GM23338 (cell line): Measurements from ENCODE around the gene ASPDH. TPM values are rescaled to one million over a fixed set of nuclear protein-coding genes. Genes with fewer than 3 reads are reported as not detected.

Experiments used
- ATAC-seq: fragments of 200-7000 bp; cut with Tn5 transposase; 3 replicates; pipeline ENCODE4 v1.9.1; 2020
- DNase-seq: peaks from one replicate; pipeline ENCODE4 v3.0.0-alpha.2; 2015; ENCODE audit warnings: low spot score
- H2AFZ ChIP-seq: fragments of 200-600 bp; sonication (generic); 2 replicates; pipeline ENCODE4 v1.8.0; 2016; ENCODE audit warnings: antibody characterized with exemption, mild to moderate bottlenecking, moderate library complexity
- H3F3A ChIP-seq: fragments of 200-600 bp; sonication (generic); replicated peaks from 2 replicates; pipeline ENCODE4 v1.8.0; 2017; ENCODE audit warnings: antibody characterized with exemption, mixed run types, low read depth
- H3K27ac ChIP-seq: fragments of 200-600 bp; sonication (generic); 2 replicates; pipeline ENCODE4 v1.6.1; 2016; ENCODE audit warnings: low read depth
- H3K27me3 ChIP-seq: fragments of 200-600 bp; sonication (generic); 2 replicates; pipeline ENCODE4 v1.8.0; 2016; ENCODE audit warnings: mild to moderate bottlenecking, mixed run types, moderate library complexity; ENCODE audit not compliant: insufficient read depth
- H3K36me3 ChIP-seq: fragments of 200-600 bp; sonication (generic); 2 replicates; pipeline ENCODE4 v1.8.0; 2016; ENCODE audit warnings: mild to moderate bottlenecking; ENCODE audit not compliant: insufficient read depth
- H3K4me1 ChIP-seq: fragments of 200-600 bp; sonication (generic); 2 replicates; pipeline ENCODE4 v1.8.0; 2016; ENCODE audit warnings: mild to moderate bottlenecking, moderate library complexity; ENCODE audit not compliant: insufficient read depth
- H3K4me2 ChIP-seq: fragments of 200-600 bp; sonication (generic); 2 replicates; pipeline ENCODE4 v1.7.1; 2017; ENCODE audit warnings: mixed run types
- H3K4me3 ChIP-seq: fragments of 200-600 bp; sonication (generic); 2 replicates; pipeline ENCODE4 v1.6.1; 2016; ENCODE audit warnings: mixed run types
- H3K79me2 ChIP-seq: fragments of 200-600 bp; sonication (generic); replicated peaks from 2 replicates; pipeline ENCODE4 v1.8.0; 2017; ENCODE audit warnings: mild to moderate bottlenecking; ENCODE audit not compliant: insufficient read depth
- H3K9me2 ChIP-seq: fragments of 200-600 bp; sonication (generic); 2 replicates; pipeline ENCODE4 v1.8.0; 2017; ENCODE audit not compliant: insufficient read depth
- H4K20me1 ChIP-seq: fragments of 200-600 bp; sonication (generic); replicated peaks from 2 replicates; pipeline ENCODE4 v1.8.0; 2017; ENCODE audit warnings: mild to moderate bottlenecking; ENCODE audit not compliant: insufficient read depth
- H3K27ac Mint-ChIP-seq: 2 replicates; pipeline ENCODE4 v1.8.0; 2020; ENCODE audit warnings: inconsistent platforms, mild to moderate bottlenecking, moderate library complexity, mixed read lengths
- H3K27me3 Mint-ChIP-seq: 3 replicates; pipeline ENCODE4 v1.8.0; 2022; ENCODE audit warnings: low read depth, mild to moderate bottlenecking, moderate library complexity, mixed read lengths, inconsistent platforms; ENCODE audit not compliant: insufficient read depth, poor library complexity
- H3K36me3 Mint-ChIP-seq: 3 replicates; pipeline ENCODE4 v1.8.0; 2021; ENCODE audit warnings: low read depth, mild to moderate bottlenecking, inconsistent platforms, moderate library complexity, mixed read lengths
- H3K4me1 Mint-ChIP-seq: 3 replicates; pipeline ENCODE4 v1.8.0; 2020; ENCODE audit warnings: mild to moderate bottlenecking, inconsistent platforms, mixed read lengths
- H3K4me3 Mint-ChIP-seq: 3 replicates; pipeline ENCODE4 v1.8.0; 2021; ENCODE audit warnings: moderate library complexity, mild to moderate bottlenecking, inconsistent platforms, mixed read lengths
- H3K9me3 Mint-ChIP-seq: 3 replicates; pipeline ENCODE4 v1.8.0; 2020; ENCODE audit warnings: moderate library complexity, mild to moderate bottlenecking, inconsistent platforms, mixed read lengths
- EZH2phosphoT487 ChIP-seq: fragments of 200-600 bp; sonication (generic); IDR thresholded peaks from one replicate; pipeline ENCODE4 v1.8.1; 2018; ENCODE audit warnings: antibody characterized with exemption; ENCODE audit not compliant: unreplicated experiment
- JUNB ChIP-seq: IDR thresholded peaks from one replicate; pipeline ENCODE4 v1.6.1; 2016; ENCODE audit warnings: antibody characterized with exemption; ENCODE audit not compliant: unreplicated experiment
- NANOG ChIP-seq: IDR thresholded peaks from 2 replicates; pipeline ENCODE4 v1.6.1; 2016; ENCODE audit warnings: antibody characterized with exemption, borderline replicate concordance
- POLR2AphosphoS5 ChIP-seq: IDR thresholded peaks from 2 replicates; pipeline ENCODE4 v1.6.1; 2016; ENCODE audit warnings: antibody characterized with exemption, low read depth
- ZNF331 ChIP-seq: fragments of 250-450 bp; sonication (Bioruptor Pico); IDR thresholded peaks from 2 replicates; pipeline ENCODE4 v1.5.0; 2020; ENCODE audit warnings: low read depth, mild to moderate bottlenecking, moderate library complexity
- polyA plus RNA-seq: library from polyadenylated mRNA; unstranded; fragments of >200 nt; fragmentation: Nextera tagmentation; extraction: Ambion mirVana; gene quantifications from 2 replicates; pipeline ENCODE4 v1.2.1, GENCODE V29; 2016
- total RNA-seq: library from RNA; depleted of rRNA; stranded (reverse); fragments of >200 nt; shearing (Covaris generic); gene quantifications from 2 replicates; pipeline ENCODE4 v1.2.3, GENCODE V29; 2014
- TF ChIP-seq, protein P1 (sequence below), 2 experiments: fragments of 200-600 bp in 1 of 2; sonication (generic) in 1 of 2; conservative IDR thresholded peaks; 2 replicates each; pipeline versions ENCODE4 v1.5.1 to v1.6.1; 2016 to 2017; ENCODE audit warnings: antibody characterized with exemption in 2 of 2, low read depth in 2 of 2, mild to moderate bottlenecking in 2 of 2, moderate library complexity in 1 of 2
- TF ChIP-seq, protein P2 (sequence below): fragments of 250-450 bp; sonication (Bioruptor Pico); IDR thresholded peaks from 2 replicates; pipeline ENCODE4 v1.5.0; 2020; ENCODE audit warnings: mild to moderate bottlenecking, moderate library complexity

Gene ASPDH
- total and polyA plus RNA-seq, 2 experiments from 2014 or later, result not detected

- Mint-ChIP-seq H3K4me1 (no peaks in the 10 kb centered on the region), H3K4me3 (no peak overlapping the region), H3K27me3 (peaks cover 8% of the 10 kb centered on the region), H3K36me3 (peaks cover 28% of the 10 kb centered on the region; the same call in 2 of the 3 replicates), H3K27ac (no peak overlapping the region), H3K9me3 (peaks cover 89% of the 10 kb centered on the region)
- Histone ChIP-seq H2AFZ (no peak overlapping the region), H3K79me2 (no peaks in the 10 kb centered on the region), H3K27ac (no peak overlapping the region), H3K4me3 (no peak overlapping the region), H3K9me2 (no peaks in the 10 kb centered on the region), H3K27me3 (peaks cover 12% of the 10 kb centered on the region), H3K4me1 (peaks cover 6% of the 10 kb centered on the region; the same call in 1 of the 2 replicates), H4K20me1 (no peaks in the 10 kb centered on the region), H3K4me2 (no peak overlapping the region), H3F3A (no peaks in the 10 kb centered on the region), H3K36me3 (no peaks in the 10 kb centered on the region)
- peak; percentile 74 for DNase-seq
- TF ChIP-seq POLR2AphosphoS5 (no peak), EZH2phosphoT487 (no peak), NANOG (no peak), JUNB (no peak), ZNF331 (CRISPR knock-in tag) (no peak)
- TF ChIP-seq, protein P1, sequence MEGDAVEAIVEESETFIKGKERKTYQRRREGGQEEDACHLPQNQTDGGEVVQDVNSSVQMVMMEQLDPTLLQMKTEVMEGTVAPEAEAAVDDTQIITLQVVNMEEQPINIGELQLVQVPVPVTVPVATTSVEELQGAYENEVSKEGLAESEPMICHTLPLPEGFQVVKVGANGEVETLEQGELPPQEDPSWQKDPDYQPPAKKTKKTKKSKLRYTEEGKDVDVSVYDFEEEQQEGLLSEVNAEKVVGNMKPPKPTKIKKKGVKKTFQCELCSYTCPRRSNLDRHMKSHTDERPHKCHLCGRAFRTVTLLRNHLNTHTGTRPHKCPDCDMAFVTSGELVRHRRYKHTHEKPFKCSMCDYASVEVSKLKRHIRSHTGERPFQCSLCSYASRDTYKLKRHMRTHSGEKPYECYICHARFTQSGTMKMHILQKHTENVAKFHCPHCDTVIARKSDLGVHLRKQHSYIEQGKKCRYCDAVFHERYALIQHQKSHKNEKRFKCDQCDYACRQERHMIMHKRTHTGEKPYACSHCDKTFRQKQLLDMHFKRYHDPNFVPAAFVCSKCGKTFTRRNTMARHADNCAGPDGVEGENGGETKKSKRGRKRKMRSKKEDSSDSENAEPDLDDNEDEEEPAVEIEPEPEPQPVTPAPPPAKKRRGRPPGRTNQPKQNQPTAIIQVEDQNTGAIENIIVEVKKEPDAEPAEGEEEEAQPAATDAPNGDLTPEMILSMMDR (conservative IDR thresholded peaks at IDR 0.05; ENCODE audit: low read depth in 2 of 2), result peak; percentile 61 to 77
- TF ChIP-seq, protein P2, sequence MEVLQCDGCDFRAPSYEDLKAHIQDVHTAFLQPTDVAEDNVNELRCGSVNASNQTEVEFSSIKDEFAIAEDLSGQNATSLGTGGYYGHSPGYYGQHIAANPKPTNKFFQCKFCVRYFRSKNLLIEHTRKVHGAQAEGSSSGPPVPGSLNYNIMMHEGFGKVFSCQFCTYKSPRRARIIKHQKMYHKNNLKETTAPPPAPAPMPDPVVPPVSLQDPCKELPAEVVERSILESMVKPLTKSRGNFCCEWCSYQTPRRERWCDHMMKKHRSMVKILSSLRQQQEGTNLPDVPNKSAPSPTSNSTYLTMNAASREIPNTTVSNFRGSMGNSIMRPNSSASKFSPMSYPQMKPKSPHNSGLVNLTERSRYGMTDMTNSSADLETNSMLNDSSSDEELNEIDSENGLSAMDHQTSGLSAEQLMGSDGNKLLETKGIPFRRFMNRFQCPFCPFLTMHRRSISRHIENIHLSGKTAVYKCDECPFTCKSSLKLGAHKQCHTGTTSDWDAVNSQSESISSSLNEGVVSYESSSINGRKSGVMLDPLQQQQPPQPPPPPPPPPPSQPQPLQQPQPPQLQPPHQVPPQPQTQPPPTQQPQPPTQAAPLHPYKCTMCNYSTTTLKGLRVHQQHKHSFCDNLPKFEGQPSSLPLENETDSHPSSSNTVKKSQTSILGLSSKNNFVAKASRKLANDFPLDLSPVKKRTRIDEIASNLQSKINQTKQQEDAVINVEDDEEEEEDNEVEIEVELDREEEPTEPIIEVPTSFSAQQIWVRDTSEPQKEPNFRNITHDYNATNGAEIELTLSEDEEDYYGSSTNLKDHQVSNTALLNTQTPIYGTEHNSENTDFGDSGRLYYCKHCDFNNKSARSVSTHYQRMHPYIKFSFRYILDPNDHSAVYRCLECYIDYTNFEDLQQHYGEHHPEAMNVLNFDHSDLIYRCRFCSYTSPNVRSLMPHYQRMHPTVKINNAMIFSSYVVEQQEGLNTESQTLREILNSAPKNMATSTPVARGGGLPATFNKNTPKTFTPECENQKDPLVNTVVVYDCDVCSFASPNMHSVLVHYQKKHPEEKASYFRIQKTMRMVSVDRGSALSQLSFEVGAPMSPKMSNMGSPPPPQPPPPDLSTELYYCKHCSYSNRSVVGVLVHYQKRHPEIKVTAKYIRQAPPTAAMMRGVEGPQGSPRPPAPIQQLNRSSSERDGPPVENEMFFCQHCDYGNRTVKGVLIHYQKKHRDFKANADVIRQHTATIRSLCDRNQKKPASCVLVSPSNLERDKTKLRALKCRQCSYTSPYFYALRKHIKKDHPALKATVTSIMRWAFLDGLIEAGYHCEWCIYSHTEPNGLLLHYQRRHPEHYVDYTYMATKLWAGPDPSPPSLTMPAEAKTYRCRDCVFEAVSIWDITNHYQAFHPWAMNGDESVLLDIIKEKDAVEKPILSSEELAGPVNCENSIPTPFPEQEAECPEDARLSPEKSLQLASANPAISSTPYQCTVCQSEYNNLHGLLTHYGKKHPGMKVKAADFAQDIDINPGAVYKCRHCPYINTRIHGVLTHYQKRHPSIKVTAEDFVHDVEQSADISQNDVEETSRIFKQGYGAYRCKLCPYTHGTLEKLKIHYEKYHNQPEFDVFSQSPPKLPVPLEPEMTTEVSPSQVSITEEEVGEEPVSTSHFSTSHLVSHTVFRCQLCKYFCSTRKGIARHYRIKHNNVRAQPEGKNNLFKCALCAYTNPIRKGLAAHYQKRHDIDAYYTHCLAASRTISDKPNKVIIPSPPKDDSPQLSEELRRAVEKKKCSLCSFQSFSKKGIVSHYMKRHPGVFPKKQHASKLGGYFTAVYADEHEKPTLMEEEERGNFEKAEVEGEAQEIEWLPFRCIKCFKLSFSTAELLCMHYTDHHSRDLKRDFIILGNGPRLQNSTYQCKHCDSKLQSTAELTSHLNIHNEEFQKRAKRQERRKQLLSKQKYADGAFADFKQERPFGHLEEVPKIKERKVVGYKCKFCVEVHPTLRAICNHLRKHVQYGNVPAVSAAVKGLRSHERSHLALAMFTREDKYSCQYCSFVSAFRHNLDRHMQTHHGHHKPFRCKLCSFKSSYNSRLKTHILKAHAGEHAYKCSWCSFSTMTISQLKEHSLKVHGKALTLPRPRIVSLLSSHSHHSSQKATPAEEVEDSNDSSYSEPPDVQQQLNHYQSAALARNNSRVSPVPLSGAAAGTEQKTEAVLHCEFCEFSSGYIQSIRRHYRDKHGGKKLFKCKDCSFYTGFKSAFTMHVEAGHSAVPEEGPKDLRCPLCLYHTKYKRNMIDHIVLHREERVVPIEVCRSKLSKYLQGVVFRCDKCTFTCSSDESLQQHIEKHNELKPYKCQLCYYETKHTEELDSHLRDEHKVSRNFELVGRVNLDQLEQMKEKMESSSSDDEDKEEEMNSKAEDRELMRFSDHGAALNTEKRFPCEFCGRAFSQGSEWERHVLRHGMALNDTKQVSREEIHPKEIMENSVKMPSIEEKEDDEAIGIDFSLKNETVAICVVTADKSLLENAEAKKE (CRISPR knock-in tag), result no peak
- no peak for ATAC-seq
These were observed 4.6 kb upstream of the ASPDH start for GRCh38 chr19:50518091-50519005.
